Epithelial cell of alveolus of lung (primary cell): ENCODE data around the gene APELA. TPM values are rescaled to one million over a fixed set of nuclear protein-coding genes. Genes with fewer than 3 reads are reported as not detected.

Experiments used
- total RNA-seq: library from RNA; depleted of rRNA; stranded (reverse); fragments of >200 nt; gene quantifications from 2 replicates; pipeline ENCODE4 v1.2.1, GENCODE V29; 2015

Gene APELA
- not detected in 2 replicates for total RNA-seq

GRCh38 chr4:164876700-164877324 lies at the start of gene APELA:
APELA (plus strand) TSS chr4:164877178; CDS start chr4:164877332, 154 bp downstream.

Other genes starting within 250 kb of the APELA start
- gene SMIM31, start 123.0 kb upstream of the APELA start, total RNA-seq = not detected in 2 replicates
- gene TRIM61, start 100.5 kb downstream of the APELA start, total RNA-seq = 2.5 and 2.7 TPM in 2 replicates
- not detected in 2 replicates for gene TRIM60, start 154.8 kb downstream of the APELA start, total RNA-seq
- gene TRIM75, start 176.7 kb downstream of the APELA start, total RNA-seq = not detected in 2 replicates
- 8.9 and 10.4 TPM in 2 replicates for gene TMEM192, start 235.7 kb downstream of the APELA start, total RNA-seq